NCI-H1417 (cell line): ENCODE measurements around the gene CHMP2A.
"Not testable (repeated sequence)": the region's sequence is repeated elsewhere in the genome, so short reads cannot be mapped to it uniquely, and the experiment has no call there.

Experiments used
- DNase-seq, 3 experiments: peaks; one replicate each; lab custom pipeline; 2025; lab: John Stamatoyannopoulos, UW

Gene CHMP2A

GRCh38 chr19:58554494-58555368 is at the start of gene CHMP2A:
Gene CHMP2A (minus strand): TSS chr19:58555105. CDS start chr19:58554212, 893 bp downstream.
- no peak for DNase-seq

GRCh38 chr19:58586133-58586765 is 31.3 kb upstream of the CHMP2A start:
- no peak for DNase-seq

GRCh38 chr19:58585442-58586132 is 30.7 kb upstream of the CHMP2A start:
- no peak for DNase-seq

- no peak for DNase-seq
These were observed 29.9 kb upstream of the CHMP2A start for GRCh38 chr19:58584498-58585441.

- DNase-seq, result no peak
These were observed 28.1 kb upstream of the CHMP2A start for GRCh38 chr19:58582985-58583384.

- DNase-seq, result no peak
These were observed 26.6 kb upstream of the CHMP2A start for GRCh38 chr19:58581227-58582141.

GRCh38 chr19:58579473-58580142 is 24.7 kb upstream of the CHMP2A start:
- DNase-seq, result no peak

- DNase-seq, result no peak
These were observed 23.4 kb upstream of the CHMP2A start for GRCh38 chr19:58578012-58578925.

- DNase-seq, result not testable (repeated sequence)
These were observed 22.7 kb upstream of the CHMP2A start for GRCh38 chr19:58577581-58577980.

GRCh38 chr19:58575183-58576041 is 20.5 kb upstream of the CHMP2A start:
- DNase-seq, result no peak

GRCh38 chr19:58573658-58574164 is 18.8 kb upstream of the CHMP2A start:
- no peak for DNase-seq

GRCh38 chr19:58572818-58573657 is 18.1 kb upstream of the CHMP2A start, which contains the start of gene MZF1:
Gene MZF1 (minus strand): TSS chr19:58573335. CDS start chr19:58571389, 1,946 bp downstream.
- no peak for DNase-seq

GRCh38 chr19:58572026-58572817 is 17.3 kb upstream of the CHMP2A start:
- no peak for DNase-seq

- no peak for DNase-seq
These were observed 16.7 kb upstream of the CHMP2A start for GRCh38 chr19:58571575-58571947.

GRCh38 chr19:58570770-58571574 is 16.1 kb upstream of the CHMP2A start:
- no peak for DNase-seq
